ENCODE results near the gene PRPF39.
A peak's percentile ranks its signal among the peaks of the same experiment; 100 is the strongest.
"Not testable (repeated sequence)": the region's sequence is repeated elsewhere in the genome, so short reads cannot be mapped to it uniquely, and the experiment has no call there.

Gene PRPF39

GRCh38 chr14:45081096-45081495 lies 2.8 kb upstream of the PRPF39 start:
- not testable (repeated sequence) for DNase-seq (ENCODE audit: low spot score)

- no peak for DNase-seq (ENCODE audit: low spot score)
Observed at GRCh38 chr14:45082420-45082819, 1.5 kb upstream of the PRPF39 start.

- no peak for DNase-seq (ENCODE audit: low spot score)
Observed at GRCh38 chr14:45083617-45083975, 320 bp upstream of the PRPF39 start.

GRCh38 chr14:45084946-45085346 lies 1.0 kb downstream of the PRPF39 start:
- peak; percentile 17 for DNase-seq (ENCODE audit: low spot score)

GRCh38 chr14:45089813-45090212 lies 5.9 kb downstream of the PRPF39 start:
- peak; percentile 57 for DNase-seq (ENCODE audit: low spot score)

- DNase-seq (ENCODE audit: low spot score), result peak; percentile 57
Observed at GRCh38 chr14:45091710-45092109, 7.8 kb downstream of the PRPF39 start.

GRCh38 chr14:45094275-45094674 lies 10.4 kb downstream of the PRPF39 start:
- DNase-seq (ENCODE audit: low spot score), result no peak

GRCh38 chr14:45095143-45095542 lies 11.2 kb downstream of the PRPF39 start:
- no peak for DNase-seq (ENCODE audit: low spot score)

GRCh38 chr14:45096218-45096617 lies 12.3 kb downstream of the PRPF39 start:
- no peak for DNase-seq (ENCODE audit: low spot score)

- no peak for DNase-seq (ENCODE audit: low spot score)
Observed at GRCh38 chr14:45103806-45104205, 19.9 kb downstream of the PRPF39 start.

GRCh38 chr14:45104561-45104960 lies 20.6 kb downstream of the PRPF39 start:
- DNase-seq (ENCODE audit: low spot score), result no peak

GRCh38 chr14:45112896-45113781 lies 29.2 kb downstream of the PRPF39 start:
- peak; percentile 18 for DNase-seq (ENCODE audit: low spot score)

- DNase-seq (ENCODE audit: low spot score), result no peak
Observed at GRCh38 chr14:45114327-45114726, 30.4 kb downstream of the PRPF39 start.

GRCh38 chr14:45118594-45118993 lies 34.7 kb downstream of the PRPF39 start:
- no peak for DNase-seq (ENCODE audit: low spot score)

GRCh38 chr14:45120096-45120495 lies 36.2 kb downstream of the PRPF39 start:
- no peak for DNase-seq (ENCODE audit: low spot score)

GRCh38 chr14:45123271-45123670 lies 39.4 kb downstream of the PRPF39 start:
- DNase-seq (ENCODE audit: low spot score), result no peak

GRCh38 chr14:45125754-45126153 lies 41.8 kb downstream of the PRPF39 start:
- DNase-seq (ENCODE audit: low spot score), result no peak

GRCh38 chr14:45128963-45129629 lies 45.2 kb downstream of the PRPF39 start:
- no peak for DNase-seq (ENCODE audit: low spot score)

GRCh38 chr14:45133683-45134050 lies 49.8 kb downstream of the PRPF39 start:
- DNase-seq (ENCODE audit: low spot score), result no peak

GRCh38 chr14:45134051-45134958 lies 50.4 kb downstream of the PRPF39 start, which contains the start of gene FKBP3:
Gene FKBP3, minus strand, starts transcription at chr14:45134481. Its CDS starts 25 bp downstream, at chr14:45134456.
- DNase-seq (ENCODE audit: low spot score), result peak; percentile 99

- no peak for DNase-seq (ENCODE audit: low spot score)
Observed at GRCh38 chr14:45135156-45135555, 51.2 kb downstream of the PRPF39 start.

- DNase-seq (ENCODE audit: low spot score), result peak; percentile 97
Observed at GRCh38 chr14:45135659-45136395, 51.9 kb downstream of the PRPF39 start, which contains the start of gene FANCM. Gene FANCM, plus strand, starts transcription at chr14:45135930. Its CDS starts 102 bp downstream, at chr14:45136032.

All from kidney tubule cell (primary cell).